HG03439 (cell line): Measurements from ENCODE around the gene TSPOAP1.

ENCODE experiments used
- ATAC-seq: cut with Tn5 transposase; IDR thresholded peaks from one replicate; pipeline ENCODE4 v1.9.1; 2021; ENCODE audit warnings: mild to moderate bottlenecking, moderate library complexity; ENCODE audit not compliant: unreplicated experiment

TSPOAP1 gene

DNA sequence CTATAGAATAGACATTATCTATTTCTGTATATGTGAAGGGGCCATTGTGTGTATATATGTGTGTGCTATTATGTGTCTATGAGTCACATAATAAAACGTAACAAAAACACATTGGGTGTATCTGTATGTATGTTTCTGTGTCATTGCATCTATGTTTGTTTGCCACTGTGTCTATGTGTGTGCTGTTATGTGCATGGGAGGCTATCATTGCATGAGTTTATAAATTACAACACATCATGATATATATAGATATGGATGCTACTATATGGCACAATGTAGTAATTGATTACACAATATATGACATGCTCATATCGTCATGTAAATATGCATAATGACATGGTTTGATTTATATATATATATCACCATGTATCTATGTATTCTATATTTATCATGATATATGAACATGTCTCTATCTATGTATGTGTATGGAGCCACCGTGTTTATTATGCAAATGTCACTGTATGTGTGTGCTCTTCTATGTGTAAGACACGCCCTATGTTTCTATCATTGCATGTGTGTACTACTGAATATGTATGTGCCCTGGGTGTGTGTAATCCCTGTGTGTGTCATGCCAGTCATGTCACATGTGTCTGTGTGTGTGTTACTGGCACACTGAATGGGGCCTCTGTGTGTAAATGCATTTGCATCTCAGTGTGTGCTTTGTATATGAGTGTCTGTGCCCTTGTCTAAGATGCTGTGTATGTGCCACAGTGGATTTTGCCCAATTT is 1.4 kb upstream of the TSPOAP1 start:
- peak; percentile 13 for ATAC-seq

DNA sequence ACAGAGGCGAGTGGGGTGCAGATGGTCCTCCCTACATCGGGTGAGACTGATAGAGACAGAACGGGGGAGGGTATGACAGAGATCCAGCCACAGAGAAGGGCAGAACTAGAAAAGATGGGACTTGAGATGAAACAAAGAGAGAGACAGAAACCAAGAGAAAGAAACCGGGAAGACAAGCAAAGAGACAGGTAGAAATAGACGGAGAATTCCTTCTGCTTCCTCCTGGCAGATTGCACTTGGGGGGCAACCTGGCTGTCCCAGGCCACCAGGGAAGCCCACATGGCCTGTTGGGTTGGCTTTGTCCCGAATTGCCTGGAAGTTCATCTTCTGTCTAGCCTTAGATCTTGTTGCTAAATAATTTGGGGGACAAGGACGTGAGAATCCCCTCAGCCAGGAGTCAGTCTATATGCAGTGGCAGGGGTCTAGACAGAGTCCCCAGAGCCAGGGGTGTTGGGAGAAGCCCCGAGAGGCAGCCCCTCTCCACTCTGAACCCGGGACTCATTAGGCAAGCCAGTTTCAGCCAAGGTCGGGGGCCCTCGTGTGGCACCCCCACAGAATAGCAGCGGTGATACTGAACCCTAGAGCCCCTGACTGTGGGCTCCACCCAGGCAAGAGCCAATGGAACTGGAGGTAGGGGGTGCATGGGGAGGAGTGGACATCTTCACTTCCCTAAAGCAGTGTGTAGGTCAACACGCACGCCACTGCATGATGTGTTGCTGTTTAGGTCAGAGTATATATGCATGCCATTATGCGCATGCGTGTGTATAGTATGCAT is 627 bp upstream of the TSPOAP1 start:
- peak; percentile 48 for ATAC-seq

DNA sequence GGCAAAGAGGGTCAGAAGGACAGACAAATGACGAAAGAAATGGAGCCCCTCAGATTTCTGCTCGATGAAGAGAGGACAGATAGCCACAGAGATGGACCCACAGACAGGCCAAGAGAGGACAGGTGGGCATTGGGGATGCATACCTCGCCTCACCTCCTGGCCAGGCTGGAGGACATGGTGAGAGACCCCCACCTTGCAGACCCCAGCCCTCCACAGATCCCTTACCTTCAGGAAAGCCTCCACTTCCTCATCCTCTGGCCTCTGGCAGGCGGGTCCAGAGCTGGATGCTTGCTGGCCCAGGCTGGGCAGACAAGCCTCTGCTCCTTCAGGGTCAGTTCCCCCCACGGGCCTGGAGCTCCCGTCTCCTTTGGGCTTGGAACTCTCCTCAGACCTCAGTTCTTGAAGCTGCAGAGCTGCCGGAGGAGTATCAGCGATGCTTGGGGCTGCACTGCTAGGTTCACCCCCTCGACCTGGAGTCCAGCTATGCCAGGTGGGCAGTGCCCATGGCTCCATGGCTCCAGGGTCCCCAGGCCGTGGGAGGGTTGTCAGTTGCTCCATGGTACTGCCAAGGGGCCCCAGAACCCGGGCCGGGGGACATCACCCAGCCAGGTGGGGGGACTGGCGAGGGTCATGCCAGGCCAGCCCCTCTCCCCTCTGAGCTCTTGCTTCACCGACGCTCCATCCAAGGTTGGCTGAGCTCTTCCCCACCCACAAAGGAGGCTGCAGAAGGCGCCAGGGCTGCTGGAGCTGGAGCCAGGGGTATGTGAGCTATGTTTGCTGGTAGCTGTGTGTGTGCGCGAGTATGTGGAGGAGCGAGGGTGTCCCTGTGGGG is 1.0 kb downstream of the TSPOAP1 start:
- no peak for ATAC-seq

DNA sequence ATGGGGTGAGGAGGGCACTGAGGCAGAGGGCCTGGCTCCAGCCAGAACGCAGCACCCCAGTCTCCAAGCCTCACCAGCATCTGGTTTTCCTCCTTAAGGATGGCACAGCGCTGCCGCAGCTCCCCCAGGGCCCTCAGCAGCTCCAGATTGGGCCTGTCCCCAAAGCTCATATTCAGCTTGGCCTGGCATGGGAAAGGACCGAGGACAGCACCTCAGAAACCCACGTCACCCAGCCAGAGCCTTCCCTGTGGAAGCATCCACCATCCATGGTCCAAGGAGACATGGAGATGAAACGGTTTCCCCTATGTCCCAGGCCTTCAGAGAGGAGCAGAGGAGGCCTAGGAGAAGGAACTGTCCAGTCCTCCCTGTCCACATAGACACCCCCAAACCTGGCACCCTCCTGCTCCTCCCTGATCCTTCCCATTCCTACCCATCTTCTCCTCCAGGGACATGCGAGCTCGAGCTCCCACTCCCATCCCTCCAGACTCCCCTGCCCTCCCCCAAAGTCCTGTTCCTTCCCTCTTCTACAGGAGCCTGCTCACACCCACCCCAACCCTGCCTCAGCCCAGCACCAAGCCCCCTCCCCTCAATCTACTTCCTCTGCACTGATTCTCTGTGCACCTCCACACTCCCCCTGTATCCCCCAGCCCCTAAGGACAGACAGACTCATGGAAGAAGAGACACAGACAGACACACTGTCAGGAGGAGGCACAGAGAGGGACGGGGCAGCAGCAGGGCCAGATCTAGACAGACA is 1.8 kb downstream of the TSPOAP1 start:
- ATAC-seq: no peak

DNA sequence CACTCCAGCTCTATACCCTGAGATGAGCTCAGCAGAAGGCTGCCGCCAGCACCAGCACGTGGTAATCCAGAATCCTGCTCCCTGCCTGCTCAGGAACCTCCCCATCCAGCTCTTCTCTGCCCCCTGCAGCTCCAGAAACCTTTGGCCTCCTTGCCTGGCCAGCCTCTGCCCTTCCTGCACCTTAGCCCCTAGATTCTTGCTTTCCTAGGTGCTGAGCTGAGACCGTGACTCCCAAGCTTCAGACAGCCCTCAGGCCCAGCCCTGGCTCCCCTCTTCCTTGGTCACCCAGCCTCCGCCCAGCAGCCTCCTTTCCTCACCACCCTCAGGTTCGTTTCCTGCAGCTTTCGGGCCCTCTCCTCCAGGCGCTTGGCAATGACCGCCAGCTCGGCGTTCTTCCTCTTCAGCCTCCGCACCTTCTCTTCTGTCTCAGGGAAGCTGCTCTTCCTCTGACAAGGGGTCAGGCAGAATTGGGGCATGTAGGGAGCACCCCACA is 2.6 kb downstream of the TSPOAP1 start:
- ATAC-seq: no peak

DNA sequence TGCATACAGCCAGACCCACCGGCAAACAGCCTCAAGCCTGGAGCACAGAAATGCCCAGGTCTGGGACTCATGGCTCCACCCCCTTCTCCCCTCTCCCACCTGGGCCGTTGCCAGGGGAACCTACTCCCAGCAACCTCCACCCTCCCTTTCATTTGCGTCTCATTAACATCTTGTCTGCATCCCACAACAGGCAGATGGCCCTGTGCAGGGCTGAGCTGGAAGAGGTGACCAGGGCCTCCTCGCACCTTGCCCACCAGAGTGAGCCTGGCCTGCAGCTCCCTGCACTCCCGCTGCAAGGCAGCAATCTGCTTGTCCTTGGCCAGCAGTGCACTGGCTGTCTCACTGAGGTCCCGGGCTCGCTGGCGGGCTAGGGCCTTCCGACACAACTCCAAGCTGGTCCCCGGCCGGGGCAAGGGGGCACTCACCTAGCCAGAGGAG is 3.3 kb downstream of the TSPOAP1 start:
- ATAC-seq: no peak

DNA sequence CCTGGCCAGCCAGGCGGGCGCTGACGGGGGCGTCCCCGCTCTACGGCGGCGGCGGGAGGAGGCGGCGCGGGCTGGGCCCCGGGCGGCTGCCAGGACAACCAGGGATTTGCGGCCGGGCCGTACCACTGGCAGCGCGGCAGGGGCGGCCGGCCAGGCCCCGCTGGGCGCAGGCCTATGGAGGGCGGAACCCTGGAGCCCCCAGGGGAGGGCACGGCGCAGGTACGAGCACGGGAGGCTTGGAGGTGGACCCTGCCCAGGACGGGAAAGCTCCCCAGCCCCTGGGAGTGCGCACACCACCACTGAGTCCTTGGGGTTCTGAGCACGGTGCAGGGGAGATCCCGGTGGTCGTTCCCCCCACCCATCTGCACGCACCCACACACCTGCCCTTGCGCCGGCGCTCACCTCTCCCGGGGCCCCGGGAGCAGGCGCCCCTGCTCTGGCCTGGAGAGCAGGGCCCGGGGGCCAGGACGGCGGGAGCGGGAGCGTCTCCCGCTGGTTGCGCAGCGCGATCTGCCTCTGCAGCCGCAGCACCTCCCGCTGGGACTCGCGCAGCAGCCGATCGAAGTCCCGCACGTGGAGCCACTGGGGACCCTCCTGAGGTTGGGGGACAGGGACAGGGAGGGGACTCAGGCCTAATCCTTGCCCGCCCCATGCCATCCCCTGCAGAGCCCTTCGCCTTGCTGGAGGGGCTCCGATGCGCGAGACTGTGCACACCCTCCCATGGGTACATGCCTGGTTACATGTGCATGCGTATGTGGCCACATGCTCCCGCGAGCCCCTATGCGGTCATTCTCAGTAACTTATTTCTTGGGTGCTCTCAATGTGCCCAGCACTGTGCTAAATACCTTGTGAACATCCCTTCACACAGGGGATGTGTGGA is 3.9 kb downstream of the TSPOAP1 start:
- ATAC-seq: no peak

DNA sequence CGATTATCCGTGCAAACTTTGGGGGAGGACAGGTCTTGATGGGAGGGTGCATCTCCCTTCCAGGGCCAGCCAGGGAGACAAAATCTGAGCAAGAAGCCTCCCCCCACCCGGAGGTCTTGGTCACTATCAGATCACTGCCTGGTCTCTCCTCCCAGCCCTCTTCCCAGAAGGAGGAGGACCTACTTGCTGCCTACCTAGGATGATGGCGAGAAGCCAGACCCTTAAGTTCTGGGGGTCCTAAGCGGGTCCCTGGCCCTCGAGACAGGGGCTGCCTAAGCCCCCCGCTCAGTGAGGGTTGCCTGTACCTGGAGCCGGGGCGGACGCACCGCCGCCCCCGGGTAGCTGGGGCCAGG is 4.6 kb downstream of the TSPOAP1 start:
- no peak for ATAC-seq

DNA sequence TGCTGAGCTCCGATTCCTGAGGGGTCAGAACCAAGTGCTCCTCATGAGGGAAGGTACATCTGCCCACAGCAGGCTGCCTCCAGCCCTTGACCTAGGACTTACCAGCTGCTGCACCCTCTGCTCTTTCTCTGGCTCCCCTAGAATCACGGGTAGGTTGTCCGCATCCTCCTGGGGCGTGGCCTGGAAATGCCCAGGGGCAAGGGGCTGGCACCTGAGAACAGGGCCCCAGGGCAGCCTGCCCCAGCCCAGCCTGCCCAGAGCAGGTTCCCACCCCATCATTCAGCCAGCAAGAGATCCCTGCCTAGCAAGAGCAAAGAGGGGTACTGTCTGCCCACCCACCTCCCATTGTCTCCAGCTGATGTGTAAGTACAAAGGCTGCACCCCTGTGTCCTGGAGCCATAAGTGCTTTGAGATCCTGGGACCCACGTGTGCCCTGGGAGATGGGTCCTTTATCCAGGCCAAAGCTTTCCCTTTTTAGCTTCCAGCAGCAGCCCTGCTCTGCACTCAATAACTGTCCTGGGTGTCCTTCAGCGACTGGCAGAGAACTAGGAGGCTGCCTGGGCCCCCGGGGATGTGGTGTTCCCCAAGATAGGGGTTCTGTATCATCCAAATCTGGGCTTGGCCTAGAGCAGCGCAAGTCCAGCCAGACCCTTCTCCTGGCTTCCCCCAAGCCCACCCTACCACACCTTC is 5.1 kb downstream of the TSPOAP1 start:
- ATAC-seq: no peak

DNA sequence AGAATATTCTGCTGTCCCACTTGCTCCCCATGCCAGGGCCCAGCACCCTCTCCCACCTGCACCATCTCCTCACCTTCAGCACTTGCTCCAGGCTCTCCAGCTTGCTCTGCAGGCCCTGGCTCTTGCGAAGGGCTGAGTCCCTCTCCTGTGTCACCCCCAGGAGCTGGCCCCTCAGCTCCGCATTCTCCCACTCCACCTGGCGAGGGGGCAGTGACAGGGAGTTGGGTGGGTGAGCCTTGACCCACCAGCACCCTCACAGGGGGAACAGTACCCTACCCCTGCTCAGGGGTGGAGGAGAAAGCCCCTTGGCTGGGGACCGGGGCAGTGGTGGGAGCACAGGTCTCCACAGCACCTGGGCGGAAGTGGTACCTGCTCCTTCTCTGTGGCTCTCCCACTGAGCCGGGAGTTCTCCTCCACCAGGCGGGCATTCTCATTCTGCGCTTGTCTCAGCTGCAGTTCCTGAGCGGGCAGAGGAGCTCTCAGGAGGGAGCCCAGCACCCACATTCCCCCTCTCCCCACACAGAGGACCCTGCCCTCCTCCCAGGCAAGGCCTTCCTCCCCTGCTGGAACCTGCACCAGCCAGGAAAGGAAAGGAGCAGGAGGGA is 5.9 kb downstream of the TSPOAP1 start:
- ATAC-seq: no peak

DNA sequence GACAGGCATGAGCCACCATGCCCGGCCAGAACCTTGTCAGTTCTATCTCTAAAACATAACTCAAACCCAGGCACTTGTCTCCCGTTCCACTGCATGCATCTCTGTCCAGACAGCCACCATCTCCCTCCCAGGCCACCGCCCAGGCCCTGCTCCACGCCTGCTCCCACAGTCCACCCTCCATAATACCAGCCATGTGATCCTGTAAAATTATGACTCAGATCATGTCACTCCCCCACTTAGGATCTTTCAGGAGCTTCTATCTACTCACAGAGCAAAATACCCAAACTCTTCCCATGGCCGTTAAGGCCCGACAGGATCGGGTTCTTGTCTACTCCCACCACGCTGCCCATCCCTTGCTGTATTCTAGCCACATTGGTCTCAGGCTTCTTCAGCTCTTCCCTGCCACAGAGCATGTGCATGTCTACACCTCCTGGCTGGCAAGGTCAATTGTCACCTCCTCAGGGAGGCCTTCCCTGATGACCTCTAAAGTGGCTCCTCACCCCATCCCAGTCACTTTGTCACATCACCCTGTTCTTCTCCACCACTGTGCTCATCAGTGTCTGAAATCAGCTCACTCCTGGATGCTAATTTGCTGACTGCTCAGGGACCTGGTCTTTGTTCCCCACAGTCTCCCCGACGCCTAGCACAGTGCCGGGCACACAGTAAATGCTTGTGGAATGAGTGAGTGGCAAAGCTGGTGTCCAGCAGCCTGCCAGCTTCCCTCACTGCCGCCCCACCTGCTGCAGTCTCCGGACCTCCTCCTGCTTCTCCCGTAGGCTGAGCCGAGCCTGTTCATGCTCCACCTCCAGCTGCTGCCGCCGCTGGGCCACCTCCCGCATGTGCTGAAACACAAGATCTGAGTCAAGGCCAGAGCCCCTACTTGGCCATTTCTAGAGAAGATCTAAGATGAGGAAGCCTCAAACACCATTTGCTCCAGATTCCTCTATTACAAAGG is 6.7 kb downstream of the TSPOAP1 start:
- no peak for ATAC-seq

DNA sequence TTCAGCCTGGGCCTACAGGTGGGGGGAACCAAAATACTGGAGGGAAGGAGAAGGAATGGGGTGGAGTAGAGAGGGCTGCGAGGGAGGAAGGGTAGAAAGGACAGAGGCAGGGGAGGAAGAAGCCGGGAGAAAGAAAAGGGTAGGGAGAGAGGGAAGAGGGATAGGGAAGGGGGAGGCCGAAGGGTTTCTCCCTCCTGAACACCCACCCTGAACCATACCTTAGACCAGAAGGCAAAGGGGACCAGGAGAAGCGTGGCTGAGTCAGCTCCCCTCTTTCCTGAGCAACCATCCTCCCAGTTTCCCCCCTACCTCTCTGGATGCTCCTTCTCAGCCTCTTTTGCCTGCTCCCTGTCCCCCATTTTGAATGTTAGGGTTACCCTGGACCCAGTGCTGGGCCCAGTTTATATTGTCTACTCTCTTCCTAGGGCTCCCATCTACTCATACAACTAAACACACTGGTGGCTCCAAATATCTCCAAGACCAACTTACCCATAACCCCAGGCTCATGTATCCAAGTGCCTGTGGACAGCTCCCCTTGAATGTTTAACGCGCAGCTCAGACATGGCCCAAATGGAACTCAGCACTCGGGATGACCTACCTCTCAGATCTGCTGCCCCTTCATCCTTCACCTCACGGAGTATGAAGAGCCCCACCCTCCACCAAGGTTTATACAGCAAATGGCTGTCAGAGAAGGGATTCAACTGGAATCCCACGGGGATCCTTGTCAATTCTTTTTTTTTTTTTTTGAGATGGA is 7.8 kb downstream of the TSPOAP1 start:
- no peak for ATAC-seq

DNA sequence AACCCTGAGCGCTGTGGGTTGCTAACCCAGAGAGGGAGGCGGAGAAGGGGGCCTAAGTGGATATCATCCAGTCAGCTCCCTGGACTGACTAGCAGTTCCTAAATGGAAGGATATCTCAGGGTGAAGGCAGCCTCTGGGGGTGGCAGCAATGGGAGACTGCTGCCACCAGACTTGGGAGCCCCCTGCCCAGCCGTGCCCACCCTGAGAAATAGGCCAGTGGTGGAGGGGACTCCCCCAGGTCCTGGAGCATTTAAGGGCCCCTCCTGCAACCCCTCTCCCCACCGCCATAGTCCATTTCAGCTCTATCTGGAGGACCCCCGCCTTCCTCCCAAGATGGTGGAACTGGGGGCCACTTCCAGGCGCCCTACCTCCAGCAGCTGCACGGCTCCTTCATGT is 8.4 kb downstream of the TSPOAP1 start:
- no peak for ATAC-seq

DNA sequence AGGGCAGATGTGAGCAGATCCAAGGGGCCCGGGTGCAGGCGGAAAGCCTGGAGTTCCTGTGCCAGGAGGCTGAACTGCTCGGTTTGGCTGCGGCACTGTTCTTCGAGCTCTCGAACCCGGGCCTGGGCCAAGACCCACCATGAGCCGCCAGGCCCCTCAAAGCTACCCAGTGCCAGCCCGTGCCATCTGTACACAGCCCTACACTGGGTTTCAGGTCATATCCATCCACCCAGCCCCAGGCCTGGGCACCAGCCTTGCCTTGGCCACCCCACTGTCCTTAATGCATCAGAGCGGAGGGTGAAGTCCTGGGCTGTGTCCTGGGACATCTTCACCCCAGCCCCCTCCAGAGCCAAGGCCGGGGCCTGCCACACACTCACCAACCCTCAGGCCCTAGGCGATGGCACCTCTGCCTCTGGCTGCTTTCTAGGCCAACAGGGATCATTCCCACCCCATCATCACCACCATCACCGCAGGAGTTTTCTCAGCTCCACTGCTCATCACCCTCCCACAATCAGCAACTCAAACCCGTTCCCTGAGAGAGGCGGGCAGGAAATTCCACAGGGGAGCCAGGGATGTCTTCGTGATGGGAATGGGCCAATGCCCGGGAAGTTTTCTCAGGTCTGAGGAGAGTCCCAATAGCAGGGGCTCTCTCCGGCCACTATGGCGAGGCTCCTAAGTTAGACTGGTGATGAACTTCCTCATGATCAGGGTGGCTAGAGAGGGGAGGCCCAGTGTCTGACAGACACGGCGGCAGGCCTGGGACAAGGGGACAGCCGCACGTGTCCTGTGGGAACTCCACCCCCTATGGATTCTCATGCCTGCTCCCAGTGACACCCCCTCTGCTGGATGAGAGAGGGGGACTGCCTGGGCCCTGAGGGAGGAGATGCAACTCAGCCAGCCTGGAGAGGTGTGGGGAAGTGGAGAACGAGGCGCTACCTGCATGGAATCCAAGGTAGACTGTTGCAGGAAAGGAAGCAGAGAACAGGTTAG is 9.1 kb downstream of the TSPOAP1 start:
- no peak for ATAC-seq

DNA sequence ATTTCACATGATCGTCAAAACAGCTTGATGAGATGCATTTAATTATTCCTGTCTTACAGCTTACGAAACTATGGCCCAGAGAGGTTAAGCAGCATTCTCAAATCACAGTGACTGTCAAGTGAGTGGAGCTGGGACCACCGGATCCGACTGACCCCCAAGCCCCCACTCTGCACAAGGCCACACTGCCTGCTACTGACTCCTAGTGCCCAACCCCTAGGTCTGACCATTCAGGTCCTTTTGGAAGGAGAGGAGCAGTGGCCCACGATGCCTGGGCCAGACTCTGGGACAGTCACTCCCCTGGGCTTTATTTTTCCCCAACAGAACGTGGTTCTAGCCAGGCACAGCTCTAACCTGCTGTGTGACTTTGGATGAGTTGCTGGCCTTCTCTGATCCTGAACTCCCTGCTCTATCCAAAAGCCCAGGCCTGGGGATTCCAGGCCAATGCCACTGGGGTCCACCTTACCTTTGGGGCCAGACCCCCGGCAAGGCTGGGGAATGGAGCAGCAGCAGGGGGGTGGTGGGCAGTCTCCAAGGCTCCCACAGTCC is 9.9 kb downstream of the TSPOAP1 start:
- ATAC-seq: no peak
